Measurements from ENCODE around the gene ALDOA.

- TF ChIP-seq GATA2 (IDR thresholded peaks at IDR 0.05; ENCODE audit: low read depth, low read length) (no peak), GATA3 (IDR thresholded peaks at IDR 0.05; ENCODE audit: low read depth, low read length) (no peak)
These were observed 38.9 kb downstream of the ALDOA start for GRCh38 chr16:30104492-30104891.
